GM18519 (cell line): ENCODE measurements around the gene CZIB.
"Not testable (repeated sequence)": the region's sequence is repeated elsewhere in the genome, so short reads cannot be mapped to it uniquely, and the experiment has no call there.

Experiments
- ATAC-seq: cut with Tn5 transposase; IDR thresholded peaks from one replicate; pipeline ENCODE4 v1.9.1; 2021; ENCODE audit warnings: mild to moderate bottlenecking, moderate library complexity; ENCODE audit not compliant: unreplicated experiment, low FRiP score

Gene CZIB

GRCh38 chr1:53241828-53242227, 21.4 kb upstream of the CZIB start:
- no peak for ATAC-seq

DNA sequence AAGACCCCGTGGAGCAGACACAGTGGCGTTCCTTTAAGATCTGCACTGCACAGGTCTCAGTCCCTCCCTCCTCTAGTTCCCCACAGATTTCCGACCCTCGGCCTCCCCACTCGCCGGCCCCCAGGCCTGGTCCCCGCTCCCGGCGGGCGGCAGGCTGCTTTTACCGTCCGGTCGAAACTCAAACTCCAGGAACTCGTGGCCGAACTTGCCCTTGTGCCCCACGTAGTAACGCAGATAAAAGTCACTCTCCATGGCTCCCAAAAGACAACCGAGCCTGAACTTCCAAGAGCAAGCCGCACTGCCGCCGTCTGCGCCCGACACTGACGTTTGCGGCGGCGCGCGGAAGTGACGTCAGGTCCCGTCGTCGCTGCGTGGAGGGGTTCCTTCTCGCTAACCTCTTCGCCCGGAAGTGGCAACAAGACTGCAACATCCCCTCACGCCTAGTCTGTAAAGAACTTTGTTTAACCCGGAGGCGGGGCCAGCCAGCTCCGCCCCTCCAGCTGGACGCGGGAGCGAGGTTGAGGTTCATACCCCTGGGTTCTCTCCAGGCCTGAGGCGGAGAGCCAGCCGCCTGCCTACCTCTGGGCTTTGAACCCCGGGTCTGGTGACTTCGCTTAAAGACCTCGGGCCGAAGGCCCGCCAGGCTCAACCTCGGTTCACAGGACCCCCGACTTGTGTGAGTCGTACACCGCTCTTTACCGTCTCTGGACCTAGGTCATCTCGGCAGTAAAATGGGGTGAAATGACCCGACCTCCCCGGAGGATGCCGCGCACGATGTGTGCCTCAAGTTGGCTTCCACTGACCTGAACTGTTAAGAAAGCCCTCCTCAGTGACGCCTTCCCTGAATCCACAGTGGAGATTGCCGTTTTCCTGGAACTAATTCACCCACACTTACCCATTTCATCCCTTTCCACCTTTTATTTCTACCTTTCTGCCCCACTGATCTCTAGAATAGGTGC, 18.0 kb upstream of the CZIB start, which contains the start of gene MAGOH:
MAGOH (minus strand) TSS at position 322 of the 959 bp plus-strand sequence; CDS start at position 252, 70 bp downstream.
- peak; percentile 95 for ATAC-seq

- no peak for ATAC-seq
These were observed 17.2 kb upstream of the CZIB start for GRCh38 chr1:53237638-53238037.

GRCh38 chr1:53220962-53221286, 490 bp upstream of the CZIB start:
- no peak for ATAC-seq

DNA sequence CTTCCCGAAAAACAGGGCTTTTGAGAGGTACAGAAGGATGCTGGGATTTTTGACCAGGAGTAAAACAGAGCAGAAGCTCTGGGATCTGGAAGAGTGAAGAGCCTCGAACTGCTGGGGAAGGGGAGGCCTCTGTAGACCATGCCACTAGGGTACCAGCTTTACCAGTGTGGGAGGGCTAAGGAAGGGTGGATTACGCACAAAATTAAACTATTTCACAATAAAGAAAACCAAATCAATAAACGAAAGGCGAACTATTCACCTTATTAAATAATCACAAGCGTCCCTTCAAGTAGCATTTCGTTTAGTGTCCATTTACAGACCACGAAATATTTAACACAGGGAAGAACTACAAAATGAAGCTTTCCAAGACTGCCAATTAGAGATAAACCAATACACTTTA, 723 bp downstream of the CZIB start:
- ATAC-seq: no peak

- no peak for ATAC-seq
These were observed 2.2 kb downstream of the CZIB start for GRCh38 chr1:53218201-53218600.

DNA sequence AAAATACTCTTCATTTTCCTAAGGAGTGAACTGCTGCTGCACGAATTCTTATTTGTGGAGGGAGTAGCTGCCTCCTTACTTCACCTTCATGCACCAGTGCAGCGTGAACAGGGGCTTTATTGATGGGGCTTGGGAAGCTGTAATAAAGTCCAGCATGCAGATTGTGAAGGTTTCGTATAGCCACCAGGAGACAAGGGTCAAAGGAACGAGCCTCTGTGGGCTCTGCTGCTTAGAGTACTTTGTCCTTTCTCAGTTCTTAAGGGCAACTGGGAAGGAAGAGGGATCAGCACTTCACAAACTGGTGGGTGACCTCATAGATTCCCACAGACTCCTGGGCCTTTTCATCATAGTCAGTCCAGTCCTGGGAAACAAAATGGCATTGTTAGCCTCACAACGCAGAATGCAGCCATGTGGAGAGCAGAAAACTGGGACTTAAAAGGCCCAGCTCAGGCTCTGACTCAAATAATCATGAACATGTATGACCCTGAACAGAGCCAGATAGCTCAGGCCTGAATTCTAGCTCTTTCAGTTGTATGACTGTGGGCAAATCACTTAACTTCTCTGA, 6.0 kb downstream of the CZIB start:
- ATAC-seq: no peak

- no peak for ATAC-seq
These were observed 9.5 kb downstream of the CZIB start for GRCh38 chr1:53210954-53211353.

DNA sequence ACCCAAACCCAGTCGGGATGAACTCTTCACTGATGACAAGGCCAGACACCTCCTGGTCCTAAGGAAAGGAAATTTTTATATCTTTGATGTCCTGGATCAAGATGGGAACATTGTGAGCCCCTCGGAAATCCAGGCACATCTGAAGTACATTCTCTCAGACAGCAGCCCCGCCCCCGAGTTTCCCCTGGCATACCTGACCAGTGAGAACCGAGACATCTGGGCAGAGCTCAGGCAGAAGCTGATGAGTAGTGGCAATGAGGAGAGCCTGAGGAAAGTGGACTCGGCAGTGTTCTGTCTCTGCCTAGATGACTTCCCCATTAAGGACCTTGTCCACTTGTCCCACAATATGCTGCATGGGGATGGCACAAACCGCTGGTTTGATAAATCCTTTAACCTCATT, 10.1 kb downstream of the CZIB start:
- no peak for ATAC-seq

DNA sequence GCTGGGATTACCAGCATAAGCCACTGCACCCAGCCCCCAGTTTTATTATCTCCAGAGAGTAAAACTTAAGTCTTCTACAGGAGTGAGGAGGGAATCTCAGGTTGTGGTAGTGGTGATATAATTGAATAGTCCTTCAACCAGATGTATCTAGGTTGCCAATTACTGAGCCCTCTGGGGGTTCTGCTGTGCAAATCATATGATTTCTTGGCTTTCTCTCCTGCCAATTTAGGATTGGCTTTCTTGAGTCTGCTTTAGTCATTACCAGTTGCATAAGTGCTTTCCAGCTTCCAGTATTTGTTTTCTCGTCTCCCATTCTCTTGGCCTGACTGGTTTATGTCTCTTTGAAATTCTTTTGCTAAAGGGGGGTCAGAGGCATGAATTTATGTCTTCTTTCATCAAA, 12.7 kb downstream of the CZIB start:
- no peak for ATAC-seq

DNA sequence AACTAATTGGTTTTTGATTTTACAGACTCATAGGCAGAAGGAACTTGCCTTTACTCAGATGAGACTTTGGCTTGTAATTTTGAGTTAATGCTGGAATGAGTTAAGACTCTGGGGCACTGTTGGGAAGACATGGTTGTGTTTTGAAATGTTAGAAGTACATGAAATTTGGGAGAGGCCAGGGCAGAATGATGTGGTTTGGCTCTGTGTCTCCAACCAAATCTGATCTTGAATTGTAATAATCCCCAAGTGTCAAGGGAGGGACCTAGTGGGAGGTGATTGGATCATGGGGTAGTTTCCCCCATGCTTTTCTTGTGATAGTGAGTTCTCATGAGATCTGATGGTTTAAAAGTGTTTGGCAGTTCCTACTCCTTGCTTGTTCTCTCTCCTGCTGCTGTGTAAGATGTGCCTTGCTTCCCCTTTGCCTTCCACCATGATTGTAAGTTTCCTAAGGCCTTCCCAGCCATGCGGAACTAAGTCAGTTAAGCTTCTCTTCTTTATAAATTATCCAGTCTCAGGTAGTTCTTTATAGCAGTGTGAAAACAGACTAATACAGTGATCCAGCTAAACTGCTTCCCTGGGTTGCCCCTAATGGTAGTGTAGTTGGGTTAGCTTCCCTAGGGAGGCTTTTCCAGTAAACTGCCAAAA, 13.6 kb downstream of the CZIB start:
- ATAC-seq: no peak

- ATAC-seq: not testable (repeated sequence)
These were observed 14.2 kb downstream of the CZIB start for GRCh38 chr1:53206083-53206685.

- not testable (repeated sequence) for ATAC-seq
These were observed 14.9 kb downstream of the CZIB start for GRCh38 chr1:53205496-53205895.

GRCh38 chr1:53203466-53203865, 17.0 kb downstream of the CZIB start:
- ATAC-seq: no peak

- ATAC-seq: no peak
These were observed 22.2 kb downstream of the CZIB start for GRCh38 chr1:53198241-53198651.

DNA sequence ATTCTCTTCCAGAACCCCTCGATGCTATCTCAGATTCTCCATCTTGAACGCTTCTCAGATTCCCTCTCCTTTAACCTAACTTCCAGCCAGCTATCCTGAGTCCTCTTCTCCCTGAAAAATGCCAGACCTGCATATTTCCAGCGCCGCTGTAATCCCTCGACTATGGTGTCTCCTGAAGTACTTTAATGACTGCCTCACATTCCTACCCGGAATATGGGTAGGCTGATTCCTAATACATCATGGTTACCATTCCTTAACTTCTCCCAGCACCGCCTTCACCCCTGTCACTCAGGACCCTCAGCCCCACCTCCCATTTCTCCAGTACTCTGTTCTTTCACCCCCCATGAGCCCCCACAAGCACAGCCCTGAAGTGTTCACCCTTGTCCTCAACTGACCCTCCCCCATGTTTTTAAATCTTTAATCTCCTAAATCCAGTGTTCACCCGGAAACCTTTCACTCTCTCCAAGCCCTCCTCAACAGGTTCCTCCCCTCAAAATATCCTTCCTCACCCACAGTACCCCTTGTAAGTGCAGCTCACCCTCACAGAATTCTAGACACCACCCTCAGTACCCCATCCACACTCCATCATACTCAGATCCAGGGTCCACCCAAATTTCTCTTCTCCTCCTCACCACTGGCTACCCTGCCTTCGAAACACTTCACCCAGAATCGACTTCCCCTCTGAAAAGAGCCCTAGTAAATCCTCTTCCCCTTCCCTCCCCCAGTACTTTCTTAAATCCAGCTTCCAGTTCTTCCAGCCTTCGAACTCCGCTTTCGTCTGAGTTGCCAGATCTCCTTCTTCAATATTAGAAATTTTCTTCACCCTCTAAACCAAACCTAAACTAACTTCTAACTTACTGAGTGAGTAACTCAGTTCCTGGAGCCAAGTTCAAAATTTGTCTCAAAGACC, 22.9 kb downstream of the CZIB start:
- no peak for ATAC-seq

- peak; percentile 90 for ATAC-seq
These were observed 23.7 kb downstream of the CZIB start, which contains the start of gene CPT2 for GRCh38 chr1:53196485-53197290. Gene CPT2 (plus strand): TSS chr1:53196824. CDS start chr1:53196944, 120 bp downstream.

GRCh38 chr1:53196017-53196484, 24.4 kb downstream of the CZIB start:
- ATAC-seq: no peak
